HEK293 (cell line): ENCODE results near the gene PSMG2.

ENCODE experiments used
- CTCF ChIA-PET: fragments of 350-600 bp; formaldehyde crosslinking; extraction: SDS; loops from one replicate; lab custom pipeline; 2021; ENCODE audit warnings: antibody characterized with exemption; lab: Yijun Ruan, JAX
- POLR2A ChIA-PET: fragments of 300-600 bp; formaldehyde crosslinking; extraction: SDS; loops from one replicate; lab custom pipeline; 2020; ENCODE audit warnings: antibody characterized with exemption, inconsistent platforms; lab: Yijun Ruan, JAX
- H3K27ac ChIP-seq: fragments of 200-500 bp; sonication (Bioruptor generic); 2 replicates; pipeline ENCODE4 v1.5.1; 2014; ENCODE audit warnings: low read depth, low read length, control low read depth, inconsistent platforms; ENCODE audit errors: extremely low read depth
- H3K36me3 ChIP-seq, 2 experiments: fragments of 200-500 bp in 1 of 2; sonication (Bioruptor generic) in 1 of 2; 1 replicate in 1 of 2; 2 replicates in 1 of 2; pipeline ENCODE4 v1.5.1; 2014 to 2017; ENCODE audit warnings: inconsistent platforms in 2 of 2, low read length in 2 of 2; ENCODE audit not compliant: control insufficient read depth in 2 of 2, insufficient read depth in 1 of 2
- H3K4me1 ChIP-seq: fragments of 200-500 bp; sonication (Bioruptor generic); 2 replicates; pipeline ENCODE4 v1.5.1; 2014; ENCODE audit warnings: mild to moderate bottlenecking, low read length, inconsistent platforms; ENCODE audit not compliant: control insufficient read depth, insufficient read depth
- H3K4me3 ChIP-seq: 2 replicates; pipeline ENCODE4 v1.5.1; 2011; ENCODE audit warnings: low read depth, mild to moderate bottlenecking, control low read depth, low read length, moderate library complexity
- H3K9me3 ChIP-seq: fragments of 200-500 bp; sonication (Bioruptor generic); 2 replicates; pipeline ENCODE4 v1.5.1; 2014; ENCODE audit warnings: low read depth, low read length, inconsistent platforms; ENCODE audit not compliant: control insufficient read depth, insufficient read depth
- IKZF3 ChIP-seq: fragments of 450-650 bp; IDR thresholded peaks from 2 replicates; pipeline ENCODE4 v1.5.0; 2018; ENCODE audit warnings: missing biosample characterization, mild to moderate bottlenecking, missing genetic modification characterization, moderate library complexity
- SCRT2 ChIP-seq: fragments of 450-650 bp; formaldehyde crosslinking; IDR thresholded peaks from 2 replicates; pipeline ENCODE4 v1.5.1; 2016; ENCODE audit warnings: missing biosample characterization, missing genetic modification characterization
- SP3 ChIP-seq: fragments of 450-650 bp; formaldehyde crosslinking; IDR thresholded peaks from 2 replicates; pipeline ENCODE4 v1.5.1; 2016; ENCODE audit warnings: missing biosample characterization, missing genetic modification characterization
- ZBTB48 ChIP-seq: fragments of 450-650 bp; formaldehyde crosslinking; IDR thresholded peaks from 2 replicates; pipeline ENCODE4 v1.5.1; 2016; ENCODE audit warnings: missing biosample characterization, missing genetic modification characterization
- ZNF292 ChIP-seq: fragments of 450-650 bp; formaldehyde crosslinking; IDR thresholded peaks from 2 replicates; pipeline ENCODE4 v1.5.1; 2016; ENCODE audit warnings: low read depth, missing biosample characterization, missing genetic modification characterization, borderline replicate concordance
- ZNF341 ChIP-seq: fragments of 450-650 bp; formaldehyde crosslinking; IDR thresholded peaks from 2 replicates; pipeline ENCODE4; 2016; ENCODE audit warnings: low read depth, missing biosample characterization, missing genetic modification characterization
- ZNF426 ChIP-seq: fragments of 450-650 bp; formaldehyde crosslinking; IDR thresholded peaks from 2 replicates; pipeline ENCODE4 v1.5.1; 2017; ENCODE audit warnings: missing biosample characterization, missing genetic modification characterization, mild to moderate bottlenecking, inconsistent platforms, moderate library complexity
- ZNF560 ChIP-seq: fragments of 450-650 bp; formaldehyde crosslinking; IDR thresholded peaks from 2 replicates; pipeline ENCODE4 v1.5.1; 2017; ENCODE audit warnings: missing biosample characterization, missing genetic modification characterization, borderline replicate concordance
- ZNF596 ChIP-seq: fragments of 450-650 bp; IDR thresholded peaks from 2 replicates; pipeline ENCODE4 v1.5.0; 2018; ENCODE audit warnings: missing biosample characterization, mild to moderate bottlenecking, missing genetic modification characterization, moderate library complexity
- ZNF677 ChIP-seq: fragments of 450-650 bp; IDR thresholded peaks from 2 replicates; pipeline ENCODE4 v1.5.0; 2018; ENCODE audit warnings: missing biosample characterization, mild to moderate bottlenecking, missing genetic modification characterization, moderate library complexity
- ZNF785 ChIP-seq: fragments of 450-650 bp; formaldehyde crosslinking; IDR thresholded peaks from 2 replicates; pipeline ENCODE4 v1.5.1; 2016; ENCODE audit warnings: missing biosample characterization, missing genetic modification characterization
- TF ChIP-seq, protein P1 (sequence below): fragments of 450-650 bp; formaldehyde crosslinking; conservative IDR thresholded peaks from 2 replicates; pipeline ENCODE4 v1.5.1; 2016; ENCODE audit warnings: low read depth, missing biosample characterization, missing genetic modification characterization
- TF ChIP-seq, protein P2 (sequence below): fragments of 450-650 bp; formaldehyde crosslinking; IDR thresholded peaks from 2 replicates; pipeline ENCODE4 v1.5.1; 2016; ENCODE audit warnings: missing biosample characterization, missing genetic modification characterization, borderline replicate concordance
- TF ChIP-seq, protein P3 (sequence below): fragments of 450-650 bp; formaldehyde crosslinking; IDR thresholded peaks from 2 replicates; pipeline ENCODE4 v1.5.1; 2017; ENCODE audit warnings: missing biosample characterization, missing genetic modification characterization

Gene PSMG2

DNA sequence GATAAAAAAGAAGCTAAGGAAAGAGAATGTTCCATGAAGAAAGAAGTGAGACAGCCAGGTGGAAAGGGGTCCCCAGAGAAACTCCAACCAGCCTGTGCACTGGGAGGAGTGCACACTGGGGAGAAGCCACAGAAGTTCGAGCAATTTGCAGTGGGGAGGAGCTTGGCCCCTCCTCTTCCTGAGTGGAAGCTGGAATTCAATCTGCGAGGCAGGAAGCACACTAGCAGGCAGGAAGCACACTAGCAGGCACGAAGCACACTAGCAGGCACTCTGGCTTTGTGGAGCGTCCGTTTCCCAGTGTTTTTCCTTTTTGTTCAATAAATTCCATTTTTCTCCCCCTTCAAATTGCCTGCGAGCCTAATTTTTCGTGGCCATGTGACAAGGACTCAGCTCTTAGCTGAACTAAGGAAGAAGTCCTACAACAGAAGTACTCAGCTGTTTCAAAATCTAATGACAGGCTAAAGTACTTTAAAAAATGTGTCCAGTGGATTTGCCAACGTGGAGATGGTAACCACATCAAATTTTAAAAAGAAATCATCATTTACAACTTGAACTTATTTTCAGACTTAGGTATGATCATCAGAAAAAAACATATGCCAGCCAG, 23.6 kb upstream of the PSMG2 start:
- no peak overlapping the region for H3K27ac ChIP-seq
- TF ChIP-seq ZBTB48 (tag by site-specific recombination) (no peak), ZNF677 (tag by site-specific recombination) (no peak), ZNF560 (tag by site-specific recombination) (no peak), ZNF292 (tag by site-specific recombination) (no peak), IKZF3 (peak; percentile 36; the same call in 1 of the 2 replicates), ZNF785 (tag by site-specific recombination) (no peak), SP3 (tag by site-specific recombination) (peak; percentile 40; the same call in 1 of the 2 replicates), SCRT2 (tag by site-specific recombination) (no peak), ZNF426 (tag by site-specific recombination) (no peak), ZNF341 (tag by site-specific recombination) (peak; percentile 50; the same call in 1 of the 2 replicates), ZNF596 (tag by site-specific recombination) (no peak)
- TF ChIP-seq, protein P1, sequence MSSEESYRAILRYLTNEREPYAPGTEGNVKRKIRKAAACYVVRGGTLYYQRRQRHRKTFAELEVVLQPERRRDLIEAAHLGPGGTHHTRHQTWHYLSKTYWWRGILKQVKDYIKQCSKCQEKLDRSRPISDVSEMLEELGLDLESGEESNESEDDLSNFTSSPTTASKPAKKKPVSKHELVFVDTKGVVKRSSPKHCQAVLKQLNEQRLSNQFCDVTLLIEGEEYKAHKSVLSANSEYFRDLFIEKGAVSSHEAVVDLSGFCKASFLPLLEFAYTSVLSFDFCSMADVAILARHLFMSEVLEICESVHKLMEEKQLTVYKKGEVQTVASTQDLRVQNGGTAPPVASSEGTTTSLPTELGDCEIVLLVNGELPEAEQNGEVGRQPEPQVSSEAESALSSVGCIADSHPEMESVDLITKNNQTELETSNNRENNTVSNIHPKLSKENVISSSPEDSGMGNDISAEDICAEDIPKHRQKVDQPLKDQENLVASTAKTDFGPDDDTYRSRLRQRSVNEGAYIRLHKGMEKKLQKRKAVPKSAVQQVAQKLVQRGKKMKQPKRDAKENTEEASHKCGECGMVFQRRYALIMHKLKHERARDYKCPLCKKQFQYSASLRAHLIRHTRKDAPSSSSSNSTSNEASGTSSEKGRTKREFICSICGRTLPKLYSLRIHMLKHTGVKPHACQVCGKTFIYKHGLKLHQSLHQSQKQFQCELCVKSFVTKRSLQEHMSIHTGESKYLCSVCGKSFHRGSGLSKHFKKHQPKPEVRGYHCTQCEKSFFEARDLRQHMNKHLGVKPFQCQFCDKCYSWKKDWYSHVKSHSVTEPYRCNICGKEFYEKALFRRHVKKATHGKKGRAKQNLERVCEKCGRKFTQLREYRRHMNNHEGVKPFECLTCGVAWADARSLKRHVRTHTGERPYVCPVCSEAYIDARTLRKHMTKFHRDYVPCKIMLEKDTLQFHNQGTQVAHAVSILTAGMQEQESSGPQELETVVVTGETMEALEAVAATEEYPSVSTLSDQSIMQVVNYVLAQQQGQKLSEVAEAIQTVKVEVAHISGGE (tag by site-specific recombination), result 0 out of 2 replicates have a peak, but pooled peaks have one; percentile 29
- TF ChIP-seq, protein P2, sequence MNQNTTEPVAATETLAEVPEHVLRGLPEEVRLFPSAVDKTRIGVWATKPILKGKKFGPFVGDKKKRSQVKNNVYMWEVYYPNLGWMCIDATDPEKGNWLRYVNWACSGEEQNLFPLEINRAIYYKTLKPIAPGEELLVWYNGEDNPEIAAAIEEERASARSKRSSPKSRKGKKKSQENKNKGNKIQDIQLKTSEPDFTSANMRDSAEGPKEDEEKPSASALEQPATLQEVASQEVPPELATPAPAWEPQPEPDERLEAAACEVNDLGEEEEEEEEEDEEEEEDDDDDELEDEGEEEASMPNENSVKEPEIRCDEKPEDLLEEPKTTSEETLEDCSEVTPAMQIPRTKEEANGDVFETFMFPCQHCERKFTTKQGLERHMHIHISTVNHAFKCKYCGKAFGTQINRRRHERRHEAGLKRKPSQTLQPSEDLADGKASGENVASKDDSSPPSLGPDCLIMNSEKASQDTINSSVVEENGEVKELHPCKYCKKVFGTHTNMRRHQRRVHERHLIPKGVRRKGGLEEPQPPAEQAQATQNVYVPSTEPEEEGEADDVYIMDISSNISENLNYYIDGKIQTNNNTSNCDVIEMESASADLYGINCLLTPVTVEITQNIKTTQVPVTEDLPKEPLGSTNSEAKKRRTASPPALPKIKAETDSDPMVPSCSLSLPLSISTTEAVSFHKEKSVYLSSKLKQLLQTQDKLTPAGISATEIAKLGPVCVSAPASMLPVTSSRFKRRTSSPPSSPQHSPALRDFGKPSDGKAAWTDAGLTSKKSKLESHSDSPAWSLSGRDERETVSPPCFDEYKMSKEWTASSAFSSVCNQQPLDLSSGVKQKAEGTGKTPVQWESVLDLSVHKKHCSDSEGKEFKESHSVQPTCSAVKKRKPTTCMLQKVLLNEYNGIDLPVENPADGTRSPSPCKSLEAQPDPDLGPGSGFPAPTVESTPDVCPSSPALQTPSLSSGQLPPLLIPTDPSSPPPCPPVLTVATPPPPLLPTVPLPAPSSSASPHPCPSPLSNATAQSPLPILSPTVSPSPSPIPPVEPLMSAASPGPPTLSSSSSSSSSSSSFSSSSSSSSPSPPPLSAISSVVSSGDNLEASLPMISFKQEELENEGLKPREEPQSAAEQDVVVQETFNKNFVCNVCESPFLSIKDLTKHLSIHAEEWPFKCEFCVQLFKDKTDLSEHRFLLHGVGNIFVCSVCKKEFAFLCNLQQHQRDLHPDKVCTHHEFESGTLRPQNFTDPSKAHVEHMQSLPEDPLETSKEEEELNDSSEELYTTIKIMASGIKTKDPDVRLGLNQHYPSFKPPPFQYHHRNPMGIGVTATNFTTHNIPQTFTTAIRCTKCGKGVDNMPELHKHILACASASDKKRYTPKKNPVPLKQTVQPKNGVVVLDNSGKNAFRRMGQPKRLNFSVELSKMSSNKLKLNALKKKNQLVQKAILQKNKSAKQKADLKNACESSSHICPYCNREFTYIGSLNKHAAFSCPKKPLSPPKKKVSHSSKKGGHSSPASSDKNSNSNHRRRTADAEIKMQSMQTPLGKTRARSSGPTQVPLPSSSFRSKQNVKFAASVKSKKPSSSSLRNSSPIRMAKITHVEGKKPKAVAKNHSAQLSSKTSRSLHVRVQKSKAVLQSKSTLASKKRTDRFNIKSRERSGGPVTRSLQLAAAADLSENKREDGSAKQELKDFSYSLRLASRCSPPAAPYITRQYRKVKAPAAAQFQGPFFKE (tag by site-specific recombination), result no peak
- TF ChIP-seq, protein P3, sequence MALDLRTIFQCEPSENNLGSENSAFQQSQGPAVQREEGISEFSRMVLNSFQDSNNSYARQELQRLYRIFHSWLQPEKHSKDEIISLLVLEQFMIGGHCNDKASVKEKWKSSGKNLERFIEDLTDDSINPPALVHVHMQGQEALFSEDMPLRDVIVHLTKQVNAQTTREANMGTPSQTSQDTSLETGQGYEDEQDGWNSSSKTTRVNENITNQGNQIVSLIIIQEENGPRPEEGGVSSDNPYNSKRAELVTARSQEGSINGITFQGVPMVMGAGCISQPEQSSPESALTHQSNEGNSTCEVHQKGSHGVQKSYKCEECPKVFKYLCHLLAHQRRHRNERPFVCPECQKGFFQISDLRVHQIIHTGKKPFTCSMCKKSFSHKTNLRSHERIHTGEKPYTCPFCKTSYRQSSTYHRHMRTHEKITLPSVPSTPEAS (tag by site-specific recombination), result no peak
- TF ChIP-seq, all 188 proteins: peak for 4
- Histone ChIP-seq H3K9me3 (no peaks in the 10 kb centered on the region), H3K4me1 (no peaks in the 10 kb centered on the region), H3K4me3 (no peak overlapping the region), H3K36me3 (peaks cover 36 to 71% of the 10 kb centered on the region in 2 experiments)
- CTCF ChIA-PET, result interaction anchor here (0.6 to 1.2 kb wide), 4 partner anchors 13 to 256 kb away, joined by 3 to 5 read pairs (median 3); no protein-coding TSS in a partner anchor
- POLR2A ChIA-PET, result interaction anchor here (0.5 kb wide), 1 partner anchor 11 kb away, joined by 4 read pairs; no protein-coding TSS in a partner anchor
